RWPE2 (cell line): ENCODE data around the gene MS4A4E.
"Not testable (repeated sequence)": the region's sequence is repeated elsewhere in the genome, so short reads cannot be mapped to it uniquely, and the experiment has no call there.

Source experiments
- ATAC-seq: fragments of 200-7000 bp; cut with Tn5 transposase; 3 replicates; pipeline ENCODE4 v1.9.1; 2021; ENCODE audit warnings: low read depth
- DNase-seq: peaks from one replicate; pipeline ENCODE4 v3.0.0-alpha.2; 2020; ENCODE audit warnings: low spot score
- H3K27ac ChIP-seq: fragments of 450-650 bp; 2 replicates; pipeline ENCODE4 v1.5.1; 2017; ENCODE audit warnings: mild to moderate bottlenecking; ENCODE audit not compliant: poor library complexity, severe bottlenecking
- H3K27me3 ChIP-seq: fragments of 250-450 bp; sonication (Bioruptor Pico); 2 replicates; pipeline ENCODE4 v1.5.1; 2021; ENCODE audit warnings: mild to moderate bottlenecking, moderate library complexity; ENCODE audit not compliant: insufficient read depth, poor library complexity, severe bottlenecking
- H3K36me3 ChIP-seq: fragments of 250-450 bp; sonication (Bioruptor Pico); 2 replicates; pipeline ENCODE4 v1.5.1; 2020; ENCODE audit warnings: low read depth, mild to moderate bottlenecking, moderate library complexity
- H3K4me1 ChIP-seq: fragments of 250-450 bp; sonication (Bioruptor Pico); 2 replicates; pipeline ENCODE4 v1.5.1; 2021; ENCODE audit warnings: mild to moderate bottlenecking, moderate library complexity; ENCODE audit not compliant: insufficient read depth, poor library complexity, severe bottlenecking
- H3K4me3 ChIP-seq: fragments of 250-450 bp; sonication (Bioruptor Pico); 2 replicates; pipeline ENCODE4 v1.5.1; 2021; ENCODE audit warnings: mild to moderate bottlenecking, moderate library complexity; ENCODE audit not compliant: severe bottlenecking
- H3K9me3 ChIP-seq: fragments of 250-450 bp; sonication (Bioruptor Pico); 2 replicates; pipeline ENCODE4 v1.5.1; 2021; ENCODE audit warnings: mild to moderate bottlenecking, moderate library complexity; ENCODE audit not compliant: severe bottlenecking
- TF ChIP-seq, protein P1 (sequence below): fragments of 450-650 bp; IDR thresholded peaks from one replicate; pipeline ENCODE4 v1.5.1; 2017; ENCODE audit warnings: mild to moderate bottlenecking, moderate library complexity; ENCODE audit not compliant: poor library complexity, severe bottlenecking

The MS4A4E gene

DNA sequence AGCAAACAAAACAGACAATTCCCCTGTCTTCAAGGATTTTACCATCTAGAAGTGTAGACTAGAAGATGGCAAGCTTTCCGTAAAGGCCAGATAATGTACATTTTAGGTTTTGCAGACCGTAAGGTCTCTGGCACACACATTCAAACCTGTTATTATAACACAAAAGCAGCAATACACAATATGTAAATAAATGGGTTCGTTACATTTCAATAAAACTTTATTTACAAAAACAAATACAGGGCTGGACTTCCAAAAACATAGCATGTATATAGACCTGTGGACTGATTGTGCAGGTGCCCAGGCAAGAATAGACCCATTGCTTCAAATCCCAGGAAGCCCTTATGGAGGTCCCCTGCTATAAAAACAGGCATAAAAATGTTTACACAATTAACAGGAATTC, 33.0 kb downstream of the MS4A4E start:
- H3K27me3 ChIP-seq: no peaks in the 10 kb centered on the region
- no peaks in the 10 kb centered on the region for H3K4me1 ChIP-seq
- ATAC-seq (no peak), DNase-seq (no peak)
- H3K36me3 ChIP-seq: no peaks in the 10 kb centered on the region
- TF ChIP-seq, protein P1, sequence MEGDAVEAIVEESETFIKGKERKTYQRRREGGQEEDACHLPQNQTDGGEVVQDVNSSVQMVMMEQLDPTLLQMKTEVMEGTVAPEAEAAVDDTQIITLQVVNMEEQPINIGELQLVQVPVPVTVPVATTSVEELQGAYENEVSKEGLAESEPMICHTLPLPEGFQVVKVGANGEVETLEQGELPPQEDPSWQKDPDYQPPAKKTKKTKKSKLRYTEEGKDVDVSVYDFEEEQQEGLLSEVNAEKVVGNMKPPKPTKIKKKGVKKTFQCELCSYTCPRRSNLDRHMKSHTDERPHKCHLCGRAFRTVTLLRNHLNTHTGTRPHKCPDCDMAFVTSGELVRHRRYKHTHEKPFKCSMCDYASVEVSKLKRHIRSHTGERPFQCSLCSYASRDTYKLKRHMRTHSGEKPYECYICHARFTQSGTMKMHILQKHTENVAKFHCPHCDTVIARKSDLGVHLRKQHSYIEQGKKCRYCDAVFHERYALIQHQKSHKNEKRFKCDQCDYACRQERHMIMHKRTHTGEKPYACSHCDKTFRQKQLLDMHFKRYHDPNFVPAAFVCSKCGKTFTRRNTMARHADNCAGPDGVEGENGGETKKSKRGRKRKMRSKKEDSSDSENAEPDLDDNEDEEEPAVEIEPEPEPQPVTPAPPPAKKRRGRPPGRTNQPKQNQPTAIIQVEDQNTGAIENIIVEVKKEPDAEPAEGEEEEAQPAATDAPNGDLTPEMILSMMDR: no peak
- no peak overlapping the region for H3K27ac ChIP-seq
- H3K4me3 ChIP-seq: no peak overlapping the region
- H3K9me3 ChIP-seq: no peaks in the 10 kb centered on the region

DNA sequence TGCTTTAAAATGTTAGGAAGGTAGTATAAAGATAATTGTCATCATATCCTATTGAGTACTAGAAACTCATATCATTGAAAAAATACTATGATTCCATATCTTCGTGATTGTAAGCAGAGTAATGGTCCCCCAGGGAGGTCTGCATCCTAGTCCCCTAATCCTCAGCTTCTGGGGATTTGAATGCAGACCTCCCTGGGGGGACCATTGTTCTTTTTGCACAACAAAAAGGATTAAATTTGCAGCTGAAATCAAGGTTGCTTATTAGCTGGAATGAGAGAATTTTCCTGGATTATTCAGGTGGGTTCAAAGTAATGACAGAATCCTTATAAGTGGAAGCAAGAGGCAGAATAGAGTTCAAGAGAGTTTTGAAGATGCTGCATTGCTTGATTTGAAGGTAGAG, 34.0 kb downstream of the MS4A4E start:
- H3K4me3 ChIP-seq: no peak overlapping the region

DNA sequence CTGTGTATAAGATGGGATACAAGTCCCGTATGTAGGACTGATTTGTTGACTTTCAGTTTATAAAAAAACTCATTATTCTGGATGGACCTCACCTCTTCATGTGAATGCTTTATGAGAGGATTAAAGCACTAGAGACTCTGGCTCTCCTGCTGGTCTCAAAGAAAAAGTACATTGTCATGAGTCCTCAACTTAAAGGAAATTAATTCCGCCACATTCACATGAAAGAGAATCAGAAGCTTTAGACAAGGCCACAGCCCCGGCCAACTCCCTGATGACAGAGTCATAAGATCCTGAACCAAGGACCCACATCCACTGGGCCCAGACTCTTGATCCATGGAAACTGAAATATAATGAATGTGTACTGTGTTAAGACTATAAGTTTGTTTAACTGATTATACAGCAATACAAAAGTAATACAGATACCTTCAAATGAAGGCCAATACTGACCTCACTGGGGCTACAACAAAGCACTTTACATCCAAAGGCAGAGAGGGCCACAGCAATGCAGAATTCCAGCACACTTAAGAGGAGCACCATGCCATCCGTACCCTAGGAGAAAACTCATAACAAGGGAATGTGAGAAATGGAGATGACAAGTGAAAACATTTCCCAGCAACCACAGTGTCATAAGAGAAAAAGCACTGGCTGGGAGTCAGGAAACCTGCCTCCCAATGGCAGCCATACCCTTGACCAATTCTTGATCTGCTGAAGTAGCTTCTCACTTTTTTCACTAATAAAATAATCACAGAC, 34.6 kb downstream of the MS4A4E start:
- H3K4me3 ChIP-seq: no peak overlapping the region
- ATAC-seq (no peak), DNase-seq (no peak)
- H3K9me3 ChIP-seq: no peaks in the 10 kb centered on the region
- no peaks in the 10 kb centered on the region for H3K4me1 ChIP-seq
- no peak overlapping the region for H3K27ac ChIP-seq
- no peaks in the 10 kb centered on the region for H3K27me3 ChIP-seq
- TF ChIP-seq, protein P1: no peak
- no peaks in the 10 kb centered on the region for H3K36me3 ChIP-seq

More for the DNA sequence above, 34.0 kb downstream of the MS4A4E start:
- H3K27me3 ChIP-seq: no peaks in the 10 kb centered on the region
- no peaks in the 10 kb centered on the region for H3K36me3 ChIP-seq
- H3K9me3 ChIP-seq: no peaks in the 10 kb centered on the region
- DNase-seq: no peak
- no peak overlapping the region for H3K27ac ChIP-seq
- ATAC-seq: no peak
- TF ChIP-seq, protein P1: no peak
- H3K4me1 ChIP-seq: no peaks in the 10 kb centered on the region

DNA sequence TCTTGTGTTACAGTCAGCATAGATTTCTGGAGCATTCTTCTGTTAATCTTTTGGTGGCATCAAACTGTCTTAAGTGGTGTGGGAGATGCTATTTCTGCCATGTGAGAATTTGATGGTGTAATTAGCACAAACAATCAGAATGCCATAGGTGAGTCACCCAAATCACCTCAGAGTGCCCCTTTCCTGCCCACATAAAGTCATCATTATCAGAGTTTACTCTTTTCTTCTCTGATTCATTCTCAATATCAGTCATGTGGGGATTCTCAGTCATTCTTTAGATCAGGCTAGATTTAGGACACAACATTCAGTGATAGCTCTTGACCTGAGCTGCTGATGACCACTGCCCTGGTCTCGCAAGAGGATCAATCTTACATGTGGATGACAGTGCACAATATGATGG, 36.3 kb downstream of the MS4A4E start:
- ATAC-seq (no peak), DNase-seq (no peak)
- Histone ChIP-seq H3K36me3 (no peaks in the 10 kb centered on the region), H3K4me1 (no peaks in the 10 kb centered on the region), H3K4me3 (no peak overlapping the region), H3K27ac (no peak overlapping the region), H3K27me3 (no peaks in the 10 kb centered on the region), H3K9me3 (no peaks in the 10 kb centered on the region)
- TF ChIP-seq, protein P1: no peak

DNA sequence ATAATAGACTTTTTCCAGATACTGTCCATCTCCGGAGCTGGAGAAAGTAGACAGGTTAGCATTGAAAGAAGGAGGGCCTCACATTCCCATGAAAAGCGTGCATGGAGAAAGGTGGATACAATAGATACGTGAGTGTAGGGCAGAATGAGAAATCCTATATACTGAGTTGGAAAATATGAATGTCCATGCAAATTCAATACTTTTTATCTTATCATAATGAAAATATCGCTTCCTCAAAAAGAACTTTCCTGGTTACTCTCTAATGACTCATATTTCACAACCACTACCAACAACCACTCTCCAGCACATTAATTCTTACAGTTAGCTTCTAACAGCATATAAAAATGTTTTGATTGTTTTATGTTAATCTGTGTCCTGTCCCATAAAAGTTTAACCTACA, 38.0 kb downstream of the MS4A4E start:
- ATAC-seq: no peak
- H3K4me3 ChIP-seq: no peak overlapping the region
- H3K27ac ChIP-seq: no peak overlapping the region
- TF ChIP-seq, protein P1: no peak
- DNase-seq: no peak
- no peaks in the 10 kb centered on the region for H3K36me3 ChIP-seq
- H3K27me3 ChIP-seq: no peaks in the 10 kb centered on the region
- no peaks in the 10 kb centered on the region for H3K9me3 ChIP-seq
- H3K4me1 ChIP-seq: no peaks in the 10 kb centered on the region

DNA sequence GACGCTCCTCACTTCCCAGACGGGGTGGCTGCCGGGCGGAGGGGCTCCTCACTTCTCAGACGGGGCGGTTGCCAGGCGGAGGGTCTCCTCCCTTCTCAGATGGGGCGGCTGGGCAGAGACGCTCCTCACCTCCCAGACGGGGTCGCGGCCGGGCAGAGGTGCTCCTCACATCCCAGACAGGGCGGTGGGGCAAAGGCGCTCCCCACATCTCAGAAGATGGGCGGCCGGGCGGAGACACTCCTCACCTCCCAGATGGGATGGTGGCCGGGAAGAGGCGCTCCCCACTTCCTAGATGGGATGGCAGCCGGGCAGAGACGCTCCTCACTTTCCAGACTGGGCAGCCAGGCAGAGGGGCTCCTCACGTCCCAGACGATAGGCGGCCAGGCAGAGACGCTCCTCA, 41.6 kb downstream of the MS4A4E start:
- not testable (repeated sequence) for H3K36me3 ChIP-seq, H3K4me3 ChIP-seq, DNase-seq, H3K4me1 ChIP-seq, H3K27ac ChIP-seq, H3K27me3 ChIP-seq, H3K9me3 ChIP-seq, ATAC-seq
